ENCODE results near the gene RABGGTA.
"Not testable (repeated sequence)": the region's sequence is repeated elsewhere in the genome, so short reads cannot be mapped to it uniquely, and the experiment has no call there.

The RABGGTA gene

DNA sequence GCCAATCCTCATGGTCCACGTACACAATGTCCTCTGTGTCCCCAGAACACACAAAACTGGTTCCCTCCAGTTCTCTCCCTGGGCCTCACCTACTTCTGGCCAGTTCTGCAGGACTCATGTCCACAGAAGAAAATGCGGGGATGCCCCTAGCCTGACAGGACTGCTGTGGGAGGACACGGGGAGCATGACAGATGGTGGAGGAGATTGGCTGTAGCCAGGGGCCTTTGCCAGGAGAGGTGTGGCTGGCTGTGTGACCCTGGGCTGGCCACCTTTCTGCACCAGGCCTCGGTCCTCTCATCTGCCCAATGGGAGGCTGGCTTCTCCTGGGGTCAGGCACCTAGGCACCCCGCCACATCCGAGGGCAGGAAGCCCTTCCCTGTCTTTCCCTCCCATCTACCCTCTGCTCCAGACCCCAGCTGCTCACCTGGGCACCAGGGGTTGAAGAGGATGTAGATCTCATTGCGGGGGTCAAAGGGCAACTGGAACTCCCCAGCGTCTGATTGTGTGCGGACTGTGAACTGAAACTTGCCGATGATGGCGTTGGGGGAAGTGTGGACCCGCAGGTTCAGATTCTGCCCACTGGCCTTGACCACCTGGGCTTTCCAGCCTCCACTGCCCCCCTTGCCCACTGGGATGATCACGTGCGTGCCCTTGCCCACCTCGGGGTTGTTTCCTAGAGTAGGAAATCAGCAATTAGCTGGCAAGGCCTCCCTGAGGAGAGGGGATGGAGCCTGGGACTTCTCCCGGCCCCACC is 11.2 kb downstream of the RABGGTA start:
- DNase-seq, result no peak

DNA sequence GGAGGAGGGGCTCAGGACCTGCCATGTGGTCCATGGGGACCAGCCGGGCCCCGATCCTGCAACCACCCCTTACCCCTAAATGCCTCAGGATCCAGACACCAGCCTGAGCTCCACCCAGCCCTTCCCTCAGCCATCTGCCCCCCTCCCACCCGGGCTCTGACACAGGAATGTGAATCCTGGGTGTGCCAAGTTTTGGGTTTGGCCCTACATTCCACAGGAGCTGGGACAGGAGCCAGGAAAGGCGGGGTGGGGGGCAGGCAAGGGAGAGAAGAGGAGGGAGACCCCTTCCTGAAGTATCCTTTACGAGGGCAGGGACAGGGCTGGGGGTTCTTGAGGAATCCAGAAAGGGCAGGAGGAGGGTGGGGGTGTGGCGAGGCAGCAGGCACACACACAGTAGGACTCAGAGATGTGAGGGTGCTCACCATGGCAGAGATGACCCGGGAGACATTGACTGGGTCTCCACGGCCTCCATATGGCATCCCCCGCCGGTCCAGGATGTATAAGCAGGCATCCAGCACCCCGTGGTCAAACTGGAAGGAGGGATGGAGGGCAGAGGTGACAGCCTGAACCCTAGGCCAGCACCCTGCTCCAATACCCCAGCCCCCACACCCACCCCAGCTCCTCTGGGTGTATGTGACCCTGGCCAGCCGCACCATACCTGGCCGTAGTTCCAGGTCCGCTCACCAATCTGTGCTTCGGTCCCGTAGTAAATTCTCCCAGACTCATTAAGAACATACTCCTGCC is 11.9 kb downstream of the RABGGTA start:
- DNase-seq, result no peak

DNA sequence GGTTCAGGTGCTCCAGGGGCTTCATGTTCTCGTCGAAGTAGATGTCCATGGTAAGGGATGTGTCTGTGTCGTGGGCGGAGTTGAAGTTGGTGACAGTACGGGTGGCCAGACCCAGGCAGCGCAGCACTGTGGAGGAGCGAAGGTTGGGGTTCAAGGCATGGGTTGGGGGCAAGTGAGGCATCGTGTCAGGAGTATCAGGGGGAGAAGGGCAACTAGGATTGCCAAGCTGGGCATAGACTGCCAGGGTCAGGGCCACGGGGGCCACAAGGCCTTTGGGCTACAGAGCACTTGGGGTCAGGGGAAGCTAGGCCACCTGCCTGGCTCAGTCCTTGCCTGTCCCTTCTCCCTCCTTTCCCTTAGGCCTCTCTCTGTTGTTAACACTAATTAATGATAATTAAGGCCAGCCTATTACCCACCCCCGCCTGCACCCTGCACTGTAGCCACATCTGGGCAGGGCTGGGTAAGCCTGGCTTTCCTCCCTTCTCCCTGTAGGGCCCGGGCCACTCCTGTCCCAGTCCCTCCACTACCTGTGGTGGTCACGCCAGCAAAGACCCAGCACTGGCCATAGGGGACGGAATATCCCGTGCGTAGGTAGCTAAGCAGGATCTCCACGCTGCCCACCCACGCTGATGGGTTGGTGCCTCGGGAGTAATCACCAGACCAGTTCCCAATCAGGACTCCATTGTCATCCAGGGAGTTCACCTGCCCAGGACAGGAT is 12.7 kb downstream of the RABGGTA start:
- DNase-seq, result no peak

DNA sequence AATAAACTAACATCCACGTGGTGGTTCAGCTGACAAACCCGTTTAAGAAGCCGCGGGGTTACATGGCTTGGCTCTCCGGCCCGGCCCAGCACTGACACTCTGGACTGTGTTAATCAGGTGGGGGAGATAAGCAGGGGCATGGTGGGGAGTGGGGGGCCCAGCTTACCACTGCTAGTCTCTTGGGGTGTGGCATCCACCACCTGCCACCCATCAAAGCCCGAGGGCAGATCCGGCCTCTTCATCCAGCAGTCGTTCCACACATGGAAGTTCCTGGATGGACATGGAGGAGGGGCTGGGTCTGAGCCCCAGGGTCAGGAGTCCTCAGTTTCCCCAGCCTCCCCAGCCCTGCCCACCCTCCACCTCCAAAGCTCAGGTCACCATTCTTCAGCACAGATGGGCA is 13.3 kb downstream of the RABGGTA start:
- no peak for DNase-seq

DNA sequence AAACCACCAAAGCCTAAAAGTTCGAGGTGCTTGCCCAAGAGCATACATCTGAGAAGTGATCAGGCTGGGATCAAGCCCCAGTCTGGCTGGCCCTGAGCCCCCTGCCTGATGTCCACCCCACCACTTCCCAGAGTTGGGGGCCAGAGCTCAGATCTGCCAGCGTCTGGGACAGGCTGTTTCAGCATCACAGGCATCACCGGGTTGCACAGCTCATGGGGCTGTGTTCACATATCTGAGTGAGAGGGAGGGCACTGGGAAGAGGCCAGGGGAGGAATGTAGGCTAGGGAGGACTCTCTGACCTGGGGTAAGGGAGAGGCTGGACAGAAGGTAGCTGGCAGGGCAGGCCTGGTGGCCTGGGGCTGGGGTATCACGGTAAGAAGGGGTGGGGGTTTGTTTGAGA is 14.4 kb downstream of the RABGGTA start:
- DNase-seq, result no peak

DNA sequence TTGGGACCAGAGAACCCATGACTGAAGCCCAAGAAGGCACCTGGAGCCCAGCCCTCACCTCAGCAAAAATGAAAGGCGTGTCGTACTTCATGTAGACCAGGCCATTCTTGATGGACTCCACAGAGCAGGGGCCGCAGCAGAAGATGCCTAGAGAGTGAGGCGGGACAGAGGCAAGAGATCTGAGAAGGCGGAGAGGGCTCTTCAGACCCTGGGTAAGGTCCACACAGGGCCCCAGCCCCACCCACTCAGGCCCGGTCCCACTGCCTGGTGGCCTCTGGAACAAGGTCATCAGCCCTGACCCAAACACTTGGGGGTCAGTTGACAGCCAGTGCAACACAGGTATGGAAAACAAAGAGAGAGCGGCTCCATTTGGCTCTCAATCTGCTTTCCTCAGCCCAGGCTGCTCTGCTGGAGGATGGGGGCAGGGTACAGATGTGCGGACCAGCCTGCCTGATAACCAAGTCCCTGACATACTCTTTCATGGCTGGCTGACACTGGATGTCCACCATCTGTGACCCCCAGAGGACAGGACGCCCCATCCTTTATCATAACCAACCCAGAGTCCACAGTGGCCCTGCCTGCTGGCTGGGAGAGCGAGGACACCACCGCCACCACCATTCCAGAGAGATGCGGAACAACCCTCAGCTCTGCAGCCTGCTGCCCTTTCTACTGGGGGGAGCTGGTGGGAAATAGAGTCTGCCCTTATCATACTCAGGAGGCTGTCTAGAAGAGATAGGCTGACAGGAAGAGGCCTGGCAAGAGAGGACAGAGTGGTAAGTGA is 15.3 kb downstream of the RABGGTA start:
- DNase-seq, result no peak

DNA sequence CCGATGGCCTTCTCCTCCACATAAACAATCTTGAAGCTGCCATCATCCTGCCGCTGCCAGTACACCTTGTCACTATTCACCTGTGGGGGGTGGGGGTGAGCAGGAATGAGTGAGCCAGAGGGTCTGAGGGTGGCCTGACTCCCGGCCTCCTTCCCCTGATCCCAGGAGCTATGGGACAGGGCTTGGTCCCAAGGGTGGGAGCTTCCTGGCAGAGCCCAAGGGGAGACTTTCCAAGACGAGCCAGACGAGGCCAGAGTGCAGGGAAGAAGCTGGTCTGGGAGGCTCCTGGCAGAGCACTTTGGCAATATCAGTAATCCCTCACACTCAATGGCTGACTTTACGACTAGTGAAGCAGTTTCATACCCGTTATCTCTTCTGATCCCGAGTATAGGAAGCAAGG is 16.0 kb downstream of the RABGGTA start:
- DNase-seq, result no peak

DNA sequence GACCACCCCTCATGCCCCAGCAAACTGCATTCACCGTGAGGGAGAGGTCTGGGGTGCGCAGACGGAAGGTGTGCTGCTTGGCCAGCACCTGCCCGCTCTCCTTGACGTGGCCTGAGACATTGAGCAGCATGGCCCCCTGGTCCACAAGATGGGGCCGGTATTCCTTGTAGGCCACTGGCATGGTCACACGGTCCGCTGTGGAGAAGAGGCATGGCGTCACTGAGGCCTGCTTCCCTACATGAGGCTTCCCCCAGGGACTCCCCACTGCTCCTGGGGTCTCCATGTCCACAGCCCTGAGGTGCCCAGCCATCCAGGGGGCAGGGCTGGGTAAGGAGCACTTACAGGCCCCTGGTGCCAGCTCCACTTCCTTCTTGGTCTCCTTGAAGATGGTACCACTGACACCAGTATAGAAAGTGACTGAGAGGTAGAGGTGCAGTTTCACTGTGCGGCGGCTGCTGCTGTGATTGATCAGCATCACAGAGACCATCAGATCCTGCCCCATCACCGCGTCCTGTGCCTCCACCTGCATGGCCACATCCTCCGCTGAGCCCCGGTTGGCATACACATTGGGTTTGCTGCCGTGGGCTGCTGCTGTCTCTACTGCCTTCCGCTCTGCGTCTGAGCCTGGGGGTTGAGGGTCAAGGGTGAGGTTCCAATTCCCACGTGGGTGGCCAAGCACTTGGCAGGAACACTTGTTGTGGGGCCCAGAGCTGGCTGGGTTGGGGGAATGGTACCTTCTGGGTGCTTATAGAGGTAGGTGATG is 16.6 kb downstream of the RABGGTA start:
- DNase-seq, result no peak

DNA sequence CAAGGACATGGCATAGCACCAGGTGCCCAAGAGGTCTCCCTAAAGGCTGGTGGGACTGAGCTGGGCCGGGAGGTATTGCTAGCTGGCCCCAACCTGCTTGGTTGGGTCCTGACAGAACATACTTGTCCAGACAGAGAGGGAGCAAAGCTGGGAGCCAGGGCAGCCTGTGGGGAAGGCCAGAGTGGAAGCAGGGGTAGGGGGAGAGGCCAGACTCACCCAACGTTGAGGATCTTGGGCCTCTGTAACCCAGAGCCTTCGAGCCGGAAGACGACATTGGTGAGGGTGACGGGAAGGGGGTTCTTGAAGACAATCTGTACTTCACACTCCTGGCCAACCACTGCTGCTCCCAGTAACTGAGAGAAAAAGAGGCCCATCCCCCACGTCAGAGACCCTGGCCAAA is 17.5 kb downstream of the RABGGTA start:
- DNase-seq, result no peak

DNA sequence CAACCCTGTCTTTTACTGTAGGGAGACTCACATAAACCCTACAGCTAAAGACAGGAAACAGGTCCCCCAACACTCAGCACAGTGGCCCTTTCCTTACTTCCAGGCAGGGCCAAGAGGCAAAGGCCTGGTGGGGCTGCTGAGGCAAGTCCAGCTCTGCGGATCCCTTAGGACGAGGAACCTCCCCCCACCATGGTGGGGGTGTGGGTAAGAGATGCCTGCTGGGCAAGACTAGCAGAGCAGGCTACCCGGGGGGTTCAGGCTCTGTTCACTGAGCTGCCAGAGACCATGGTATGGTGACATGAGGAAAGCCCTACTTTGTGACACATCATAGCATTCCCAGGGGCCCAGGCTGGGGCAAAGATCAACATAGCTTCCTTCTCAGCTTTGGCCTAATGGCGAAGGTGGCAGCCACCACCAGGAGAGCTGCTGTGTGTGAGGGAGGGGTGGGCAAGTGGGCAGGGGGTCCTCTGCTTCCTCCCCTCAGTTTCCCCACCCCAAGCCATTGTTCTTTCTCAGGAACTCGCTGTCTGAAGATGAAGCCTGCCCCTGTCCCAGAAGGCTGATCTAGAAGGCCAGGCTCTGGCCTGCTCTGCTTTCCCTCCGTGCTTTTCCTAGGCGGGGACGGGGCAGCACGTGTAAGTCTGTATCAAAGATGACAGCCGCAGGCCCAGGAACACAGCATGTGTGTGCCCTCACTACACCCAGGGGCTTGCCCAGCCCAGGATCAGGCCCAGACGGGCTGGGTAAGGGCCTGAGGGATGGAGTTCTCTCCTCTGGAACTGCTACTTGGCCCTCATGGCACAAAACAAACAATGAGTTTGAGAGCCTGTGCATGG is 18.9 kb downstream of the RABGGTA start:
- no peak for DNase-seq

DNA sequence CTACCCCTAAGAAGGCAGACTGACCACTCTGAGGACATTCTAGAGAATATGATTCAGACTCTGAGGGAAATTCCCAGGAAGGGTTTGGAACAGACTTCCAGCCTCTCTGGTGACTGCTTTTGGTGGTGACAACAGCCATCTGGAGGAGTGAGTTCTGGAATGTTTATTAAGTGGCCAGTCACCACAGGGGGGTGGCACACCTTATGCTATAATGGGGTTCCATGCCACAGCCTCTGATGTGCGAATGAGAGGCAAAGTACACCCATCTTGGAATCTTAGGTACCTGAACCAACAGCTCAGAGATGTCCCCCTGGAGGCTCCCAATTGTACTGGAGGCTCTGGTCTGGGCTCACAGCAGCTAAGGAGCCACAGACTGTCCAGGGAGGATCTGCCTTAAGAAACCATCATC is 19.5 kb downstream of the RABGGTA start:
- DNase-seq, result no peak

DNA sequence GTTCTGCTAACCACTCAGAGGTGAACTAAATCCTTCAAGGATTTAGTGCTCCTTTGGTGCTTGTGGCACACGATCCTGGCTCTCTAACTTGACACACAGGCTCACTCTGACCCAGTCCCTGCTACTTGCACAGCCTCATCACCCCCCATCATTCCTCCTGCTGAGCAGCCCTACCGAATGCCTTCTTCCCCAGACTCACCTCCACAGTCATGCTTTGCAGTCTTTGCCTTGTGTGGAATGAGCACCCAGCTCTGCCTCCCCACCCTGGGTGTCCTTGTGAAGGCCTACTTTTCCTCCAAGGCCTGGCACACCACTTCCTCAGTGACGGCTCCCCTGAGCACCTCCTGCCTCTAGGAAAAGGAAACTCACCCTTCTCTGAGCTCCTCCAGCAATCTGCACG is 21.0 kb downstream of the RABGGTA start:
- no peak for DNase-seq

DNA sequence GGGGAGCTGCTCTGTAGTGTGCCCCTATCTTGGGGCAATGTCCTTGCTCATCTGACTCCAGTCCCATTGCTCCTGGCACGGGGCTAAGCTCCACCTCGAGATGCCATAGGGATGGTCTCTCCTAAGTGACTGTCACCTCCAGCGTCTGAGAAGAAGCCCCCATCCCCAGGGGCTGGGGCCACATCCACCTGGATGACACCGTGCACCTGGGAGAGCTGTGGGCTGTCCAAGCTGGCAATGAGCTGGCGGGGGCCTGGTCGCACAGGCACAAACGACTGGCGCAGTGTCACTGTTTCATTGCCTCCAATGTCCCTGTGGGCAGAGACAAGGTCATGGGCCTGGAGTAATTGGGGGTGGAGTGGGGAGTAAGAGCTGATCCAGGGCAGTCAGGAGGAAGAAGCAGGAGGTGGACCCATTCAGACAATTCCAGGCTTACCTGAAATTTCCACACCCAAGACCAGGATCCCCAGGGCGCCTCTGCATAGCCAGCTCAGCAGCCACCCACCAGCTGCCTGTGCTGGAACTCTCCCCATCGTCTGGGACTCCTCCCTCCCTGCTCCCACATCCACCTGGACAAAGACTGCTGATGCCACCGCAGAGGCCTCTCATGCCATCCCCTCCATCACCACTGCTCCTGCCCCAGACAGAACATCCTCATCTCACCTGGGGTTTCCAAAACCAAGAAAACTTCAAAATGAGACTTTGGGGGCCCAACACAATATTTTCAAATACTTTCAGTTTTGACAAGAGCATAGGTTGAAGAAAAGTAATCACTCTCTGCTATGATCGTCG is 22.0 kb downstream of the RABGGTA start:
- DNase-seq, result no peak

DNA sequence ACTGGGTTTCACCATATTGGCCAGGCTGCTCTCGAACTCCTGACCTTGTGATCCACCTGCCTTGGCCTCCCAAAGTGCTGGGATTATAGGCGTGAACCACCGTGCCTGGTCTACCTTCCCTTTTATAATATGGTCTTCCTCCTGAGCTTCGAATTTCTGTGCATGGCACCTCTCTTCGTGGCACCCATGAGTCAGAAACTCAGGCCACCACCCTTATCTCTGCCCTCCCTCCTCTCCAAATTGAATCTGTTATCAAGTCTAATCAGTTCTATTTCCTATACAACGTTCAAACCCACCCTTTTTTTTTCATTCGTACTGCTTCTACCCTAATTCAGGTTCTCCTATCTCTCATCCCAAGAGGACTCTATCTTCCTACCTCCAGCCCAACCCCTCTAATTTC is 24.0 kb downstream of the RABGGTA start:
- no peak for DNase-seq

DNA sequence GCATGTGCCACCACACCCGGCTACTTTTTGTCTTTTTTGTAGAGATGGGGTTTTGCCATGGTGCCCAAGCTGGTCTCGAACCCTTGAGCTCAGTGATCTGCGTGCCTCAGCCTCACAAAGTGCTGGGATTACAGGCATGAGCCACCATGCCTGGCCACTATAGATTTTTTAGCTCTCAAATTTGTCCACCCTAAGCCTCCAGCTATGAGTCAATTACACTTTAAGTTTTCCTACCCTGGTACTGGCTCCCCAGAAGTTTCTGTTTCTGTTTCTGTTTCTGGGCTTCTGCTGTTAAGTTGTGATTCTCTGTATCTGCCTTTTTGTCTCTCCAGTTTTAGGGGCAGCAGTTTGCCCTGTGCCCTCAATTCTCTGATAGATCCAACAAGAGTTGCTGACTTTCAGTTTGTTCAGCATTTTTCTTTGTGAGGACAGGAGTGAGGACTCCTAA is 24.6 kb downstream of the RABGGTA start:
- DNase-seq, result no peak

DNA sequence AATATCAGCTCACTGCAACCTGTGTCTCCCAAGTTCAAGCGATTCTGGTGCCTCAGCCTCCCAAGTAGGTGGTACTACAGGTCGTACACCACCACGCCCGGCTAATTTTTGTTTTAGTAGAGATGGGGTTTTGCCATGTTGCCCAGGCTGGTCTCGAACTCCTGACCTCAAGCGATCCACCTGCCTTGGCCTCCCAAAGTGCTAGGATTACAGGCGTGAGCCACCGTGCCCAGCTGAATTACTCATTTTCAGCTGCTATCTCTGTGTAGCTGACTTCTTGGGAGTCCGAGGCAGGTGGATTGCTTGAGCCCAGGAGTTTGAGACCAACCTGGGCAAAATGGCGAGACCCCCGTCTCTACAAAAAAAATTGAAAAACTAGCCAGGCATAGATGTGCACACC is 26.0 kb downstream of the RABGGTA start:
- DNase-seq, result not testable (repeated sequence)

DNA sequence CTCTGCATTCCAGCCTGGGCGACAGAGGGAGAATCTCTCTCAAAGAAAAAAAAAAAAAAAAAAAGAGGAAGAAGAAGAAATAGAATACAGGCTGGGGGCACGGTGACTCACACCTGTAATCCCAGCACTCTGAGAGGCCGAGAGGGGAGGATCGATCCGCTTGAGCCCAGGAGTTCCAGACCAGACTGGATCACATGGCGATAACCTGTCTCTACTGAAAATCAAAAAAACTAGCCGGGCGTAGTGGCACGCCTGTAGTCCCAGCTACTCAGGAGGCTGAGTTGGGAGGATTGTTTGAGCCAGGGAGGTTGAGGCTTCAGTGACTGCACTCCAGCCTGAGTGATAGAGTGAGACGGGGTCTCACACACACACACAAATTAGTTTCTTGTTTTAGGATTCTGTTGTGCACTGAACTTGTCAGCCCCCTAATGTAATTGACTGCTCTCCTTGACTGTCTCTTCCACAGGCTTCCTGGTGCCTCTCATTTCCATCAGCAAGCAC is 28.0 kb downstream of the RABGGTA start:
- DNase-seq, result no peak

DNA sequence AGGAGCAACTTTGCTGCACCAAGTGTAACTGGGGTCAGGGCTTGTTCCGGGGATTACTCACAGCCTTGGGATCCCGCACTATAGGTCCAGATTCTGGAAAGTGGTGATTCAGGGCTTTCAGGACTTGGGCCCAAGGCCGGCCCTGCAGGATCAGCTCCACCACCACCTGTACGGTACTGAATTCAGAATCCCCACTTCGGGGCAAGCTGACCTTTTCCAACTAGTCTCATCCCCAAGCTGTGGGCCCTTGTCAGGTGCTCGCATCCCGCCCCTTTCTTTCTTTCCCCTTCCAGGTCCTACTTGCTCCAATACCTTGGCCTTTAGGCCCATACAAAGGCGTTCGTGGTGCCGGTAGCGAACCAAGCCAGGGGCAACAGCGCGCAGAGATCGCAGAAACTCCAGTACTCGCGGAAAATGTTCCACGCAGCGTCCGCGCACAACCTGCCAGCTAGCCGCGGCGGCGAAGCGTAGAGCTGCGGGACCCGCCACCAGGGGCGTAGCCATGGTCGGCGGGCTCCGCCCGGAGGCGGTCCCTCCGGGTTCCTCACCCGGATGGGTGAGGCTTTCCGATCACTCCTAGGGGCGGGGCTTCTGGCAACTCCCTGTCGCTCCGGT is 29.5 kb downstream of the RABGGTA start:
- DNase-seq, result peak; percentile 79

DNA sequence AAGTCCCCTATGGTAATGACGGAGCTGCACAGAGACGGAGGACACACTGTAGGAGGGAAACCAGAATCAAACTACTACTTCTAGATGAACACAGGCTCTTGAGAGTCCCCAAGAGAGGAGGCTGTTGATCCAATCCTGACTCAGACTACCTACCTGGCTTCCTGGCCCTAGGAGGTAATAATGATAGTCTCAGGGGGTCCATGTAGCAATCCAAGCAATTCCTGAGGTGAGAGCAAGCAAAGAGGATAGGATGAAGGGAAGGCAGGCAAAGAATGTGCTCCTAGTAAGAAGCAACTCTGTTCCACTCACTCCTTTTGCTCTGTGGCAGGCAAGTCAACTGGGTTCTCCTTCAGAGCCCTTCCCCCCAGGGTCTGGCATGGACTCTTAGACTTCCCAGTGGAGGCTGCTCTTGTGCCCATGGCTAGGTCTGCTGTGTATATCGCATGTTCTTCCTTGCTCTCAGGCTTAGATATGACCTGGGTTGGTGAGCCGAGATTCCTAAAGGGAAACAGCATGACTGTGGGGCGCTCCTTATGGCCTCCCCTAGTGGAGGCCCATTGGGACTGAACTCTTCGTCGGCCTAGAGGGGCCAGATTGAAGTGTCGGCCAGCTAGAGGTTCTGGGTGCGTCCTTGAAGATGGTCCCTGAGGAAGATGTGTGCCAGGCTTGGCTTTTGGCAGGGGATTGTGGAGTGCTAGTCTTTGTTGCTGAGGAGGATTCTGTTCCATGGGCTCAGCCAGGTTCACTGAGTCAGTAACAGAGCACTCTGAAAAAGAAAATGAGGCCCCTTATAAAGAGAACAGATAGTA is 31.1 kb downstream of the RABGGTA start:
- DNase-seq, result no peak
